ENCODE measurements around the gene PYURF. TPM values are rescaled to one million over a fixed set of nuclear protein-coding genes. Genes with fewer than 3 reads are reported as not detected.

PYURF gene
- total RNA-seq, 1 experiment from 2014 or later, result 37.6 TPM

GRCh38 chr4:88535090-88535755 is 11.6 kb upstream of the PYURF start:
- no peak for DNase-seq (ENCODE audit: low read depth, low spot score)
- POLR2A ChIA-PET, result no interaction called here
- TF ChIP-seq TCF7L2 (IDR thresholded peaks at IDR 0.05; ENCODE audit: low read depth, low read length) (no peak), REST (IDR thresholded peaks at IDR 0.05; ENCODE audit: insufficient read depth in 1 of 2, low read depth in 2 of 2, low read length in 1 of 2) (no peak), CTCF (IDR thresholded peaks at IDR 0.05) (no peak), POLR2AphosphoS5 (IDR thresholded peaks at IDR 0.05; ENCODE audit: low read depth, low read length) (no peak), SIN3A (IDR thresholded peaks at IDR 0.05; ENCODE audit: borderline replicate concordance, insufficient read depth, low read depth, low read length) (no peak)
- intact Hi-C loops (cut with micrococcal nuclease; ENCODE audit: unreplicated experiment), result loop anchor here (10.0 kb wide), 1 partner anchor 270 kb away; no protein-coding TSS in a partner anchor
- Histone ChIP-seq H3K27ac (ENCODE audit: low read length) (no peak overlapping the region), H3K36me3 (ENCODE audit: control insufficient read depth, insufficient read depth, low read length) (no peaks in the 10 kb centered on the region), H3K4me1 (ENCODE audit: control insufficient read depth, insufficient read depth, low read length) (no peaks in the 10 kb centered on the region), H3K9me3 (ENCODE audit: control insufficient read depth, insufficient read depth, low read depth, low read length) (no peaks in the 10 kb centered on the region), H3K27me3 (ENCODE audit: control insufficient read depth, insufficient read depth, low read length) (no peaks in the 10 kb centered on the region), H3K4me3 (ENCODE audit: low read depth in 2 of 2, low read length in 2 of 2) (no peak overlapping the region)
- CTCF ChIA-PET, result no interaction called here
- ATAC-seq, result no peak
- no TSS peak for BruUV-seq (replicated peaks)
- in situ Hi-C loops (cut with HindIII; ENCODE audit: low pct_unique_long_range_greater_than_20kb, low sequenced_read_pairs), result no loop called here

- ChIA-PET POLR2A (no interaction called here), CTCF (no interaction called here)
- intact Hi-C loops (cut with micrococcal nuclease; ENCODE audit: unreplicated experiment), result loop anchor here (10.0 kb wide), 1 partner anchor 271 kb away; no protein-coding TSS in a partner anchor
- in situ Hi-C loops (cut with HindIII; ENCODE audit: low pct_unique_long_range_greater_than_20kb, low sequenced_read_pairs), result no loop called here
- DNase-seq (ENCODE audit: low read depth, low spot score) (no peak), ATAC-seq (peak; percentile 58; the same call in 1 of the 2 replicates)
- no peak for TF ChIP-seq TCF7L2 (IDR thresholded peaks at IDR 0.05; ENCODE audit: low read depth, low read length)
- no peak for TF ChIP-seq SIN3A (IDR thresholded peaks at IDR 0.05; ENCODE audit: borderline replicate concordance, insufficient read depth, low read depth, low read length)
- TF ChIP-seq CTCF (IDR thresholded peaks at IDR 0.05), result no peak
- TF ChIP-seq POLR2AphosphoS5 (IDR thresholded peaks at IDR 0.05; ENCODE audit: low read depth, low read length), result no peak
- TF ChIP-seq REST (IDR thresholded peaks at IDR 0.05; ENCODE audit: insufficient read depth in 1 of 2, low read depth in 2 of 2, low read length in 1 of 2), result no peak
- no peaks in the 10 kb centered on the region for H3K4me1 ChIP-seq (ENCODE audit: control insufficient read depth, insufficient read depth, low read length)
- no peak overlapping the region for H3K27ac ChIP-seq (ENCODE audit: low read length)
- H3K4me3 ChIP-seq (ENCODE audit: low read depth in 2 of 2, low read length in 2 of 2), result no peak overlapping the region
- no peaks in the 10 kb centered on the region for H3K36me3 ChIP-seq (ENCODE audit: control insufficient read depth, insufficient read depth, low read length)
- H3K9me3 ChIP-seq (ENCODE audit: control insufficient read depth, insufficient read depth, low read depth, low read length), result no peaks in the 10 kb centered on the region
- BruUV-seq (replicated peaks), result no TSS peak
- no peaks in the 10 kb centered on the region for H3K27me3 ChIP-seq (ENCODE audit: control insufficient read depth, insufficient read depth, low read length)
Measured at GRCh38 chr4:88533937-88534750, 10.6 kb upstream of the PYURF start.

Data from Panc1 (cell line).